ES-I3 (cell line): ENCODE measurements around the gene PIGB.

Source experiments
- H3K36me3 ChIP-seq: 2 replicates; pipeline ENCODE4 v1.6.1; 2013; ENCODE audit warnings: mild to moderate bottlenecking, low read length, control low read depth, moderate library complexity; ENCODE audit not compliant: insufficient read depth
- H3K4me1 ChIP-seq: 2 replicates; pipeline ENCODE4 v1.6.1; 2013; ENCODE audit warnings: mild to moderate bottlenecking, control low read depth, low read length; ENCODE audit not compliant: insufficient read depth
- H3K9ac ChIP-seq: 2 replicates; pipeline ENCODE4 v1.6.1; 2013; ENCODE audit warnings: low read depth, mild to moderate bottlenecking, low read length, moderate library complexity
- H3K9me3 ChIP-seq: 2 replicates; pipeline ENCODE4 v1.6.1; 2013; ENCODE audit warnings: mild to moderate bottlenecking, low read length, moderate library complexity; ENCODE audit not compliant: control insufficient read depth, insufficient read depth

Gene PIGB

DNA sequence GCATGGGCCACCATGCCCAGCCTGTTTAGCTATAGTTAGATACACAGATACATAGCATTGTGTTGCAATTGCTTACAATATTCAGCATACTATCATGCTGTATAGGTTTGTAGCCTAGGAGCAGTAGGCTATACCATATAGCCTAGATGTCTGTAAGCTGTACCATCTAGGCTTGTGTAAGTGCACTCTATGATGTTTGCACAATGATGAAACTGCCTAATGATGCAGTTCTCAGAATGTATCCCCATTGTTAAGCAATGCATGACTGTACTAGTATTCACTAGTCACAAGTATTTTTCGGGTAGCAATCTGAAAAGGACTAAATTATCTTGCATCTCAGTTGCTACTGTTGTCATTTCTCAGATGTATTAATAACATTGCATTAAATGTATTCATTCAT lies 16.0 kb downstream of the PIGB start:
- no peaks in the 10 kb centered on the region for H3K36me3 ChIP-seq
- no peaks in the 10 kb centered on the region for H3K4me1 ChIP-seq
- no peak overlapping the region for H3K9ac ChIP-seq
- no peaks in the 10 kb centered on the region for H3K9me3 ChIP-seq

DNA sequence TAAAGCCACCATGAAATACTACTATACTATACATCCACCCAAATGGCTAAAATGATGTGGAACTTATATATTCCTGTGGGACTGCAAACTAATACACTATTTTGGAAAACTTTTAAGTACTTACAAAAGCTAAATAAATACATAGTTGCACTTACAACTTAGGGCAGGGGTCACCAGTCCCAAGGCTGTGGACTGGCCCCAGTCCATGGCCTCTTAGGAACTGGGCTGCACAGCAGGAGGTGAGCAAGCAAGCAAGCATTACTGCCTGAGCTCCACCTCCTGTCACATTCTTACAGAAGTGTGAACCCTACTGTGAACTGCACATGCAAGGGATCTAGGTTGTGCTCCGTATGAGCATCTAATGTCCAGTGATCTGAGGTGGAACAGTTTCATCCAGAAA lies 18.1 kb downstream of the PIGB start:
- Histone ChIP-seq H3K36me3 (no peaks in the 10 kb centered on the region), H3K9me3 (no peaks in the 10 kb centered on the region), H3K9ac (no peak overlapping the region), H3K4me1 (no peaks in the 10 kb centered on the region)

DNA sequence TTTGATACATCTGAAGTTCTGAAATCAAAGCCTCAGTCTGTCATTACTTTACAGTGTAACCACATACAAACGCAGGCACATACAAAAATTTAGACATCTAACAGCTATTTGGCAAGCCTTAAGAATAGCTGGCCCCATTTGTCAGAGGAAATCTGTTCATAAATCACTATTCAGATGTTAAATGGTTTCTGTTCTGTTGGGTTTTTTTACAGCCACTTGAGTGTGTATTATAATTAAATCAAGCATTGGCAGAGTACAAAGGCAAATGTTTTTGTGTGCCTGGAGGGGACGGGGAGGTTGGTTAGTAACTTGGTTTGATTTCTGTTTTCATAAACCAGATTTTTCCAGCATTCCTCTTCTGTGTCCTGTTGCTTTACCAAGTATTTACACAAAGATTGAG lies 24.1 kb downstream of the PIGB start:
- no peak overlapping the region for H3K9ac ChIP-seq
- no peaks in the 10 kb centered on the region for H3K9me3 ChIP-seq
- no peaks in the 10 kb centered on the region for H3K36me3 ChIP-seq
- peaks cover 25% of the 10 kb centered on the region for H3K4me1 ChIP-seq

DNA sequence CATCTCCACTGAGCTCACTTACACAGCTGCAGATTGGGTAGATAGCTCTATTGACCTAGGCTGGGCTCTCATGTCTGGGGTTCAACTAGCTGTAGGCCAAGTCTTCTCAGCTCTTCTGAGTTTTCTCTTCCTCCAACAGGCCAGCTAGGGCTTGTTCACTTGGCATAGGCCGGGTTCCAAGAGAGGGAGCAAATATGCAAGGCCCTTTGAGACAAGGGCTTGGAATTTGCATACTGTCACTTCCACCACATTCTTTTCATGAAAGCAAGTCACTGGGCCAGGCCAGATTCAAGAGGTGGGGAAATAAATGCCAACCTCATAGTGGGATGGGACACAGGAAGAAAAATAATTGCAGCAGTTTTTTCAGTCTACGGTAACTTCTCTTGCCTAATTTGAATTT lies 25.2 kb downstream of the PIGB start:
- Histone ChIP-seq H3K9me3 (no peaks in the 10 kb centered on the region), H3K4me1 (peaks cover 30% of the 10 kb centered on the region), H3K36me3 (no peaks in the 10 kb centered on the region), H3K9ac (no peak overlapping the region)

DNA sequence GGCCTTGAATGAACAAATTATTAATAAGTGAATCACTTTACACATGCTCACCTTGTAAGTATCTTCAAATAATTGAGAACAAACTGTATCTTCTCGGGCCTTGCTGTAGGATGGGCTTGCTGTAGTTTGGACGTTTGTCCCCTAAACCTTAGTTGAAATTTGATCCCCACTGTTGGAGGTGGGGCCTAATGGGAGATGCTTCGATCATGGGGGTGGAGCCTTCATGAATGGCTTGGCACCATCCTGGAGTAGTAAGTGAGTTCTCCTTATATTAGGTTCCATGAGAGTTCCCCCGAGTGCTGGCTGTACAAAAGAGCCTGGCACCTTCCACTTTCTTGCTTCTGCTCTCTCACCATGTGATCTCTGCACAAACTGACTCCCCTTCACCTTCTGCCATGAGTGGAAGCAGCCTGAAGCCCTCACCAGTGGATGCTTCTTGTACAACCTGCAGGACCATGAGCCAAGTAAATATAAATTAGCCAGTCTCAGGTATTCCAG lies 29.3 kb downstream of the PIGB start:
- no peaks in the 10 kb centered on the region for H3K9me3 ChIP-seq
- H3K9ac ChIP-seq, result no peak overlapping the region
- no peaks in the 10 kb centered on the region for H3K36me3 ChIP-seq
- peaks cover 26% of the 10 kb centered on the region for H3K4me1 ChIP-seq

DNA sequence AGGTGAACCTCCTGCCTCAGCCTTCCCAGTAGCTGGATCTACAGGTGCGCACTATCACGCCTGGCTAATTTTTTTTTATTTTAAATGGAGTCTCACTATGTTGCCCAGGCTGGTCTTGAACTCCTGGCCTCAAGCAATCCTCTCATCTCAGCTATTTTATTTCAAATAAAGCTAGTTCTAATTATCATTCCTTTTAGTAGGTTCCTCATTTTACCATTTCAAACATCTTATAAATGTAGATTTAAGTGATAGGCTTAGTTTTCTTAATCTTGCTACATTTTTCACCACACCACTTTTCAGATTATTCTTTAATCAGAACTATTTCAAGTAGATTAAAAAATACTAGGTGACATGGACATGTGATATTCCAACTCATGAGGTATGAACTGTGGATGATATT lies 30.3 kb downstream of the PIGB start:
- no peaks in the 10 kb centered on the region for H3K36me3 ChIP-seq
- peaks cover 19% of the 10 kb centered on the region for H3K4me1 ChIP-seq
- H3K9me3 ChIP-seq, result no peaks in the 10 kb centered on the region
- H3K9ac ChIP-seq, result no peak overlapping the region

DNA sequence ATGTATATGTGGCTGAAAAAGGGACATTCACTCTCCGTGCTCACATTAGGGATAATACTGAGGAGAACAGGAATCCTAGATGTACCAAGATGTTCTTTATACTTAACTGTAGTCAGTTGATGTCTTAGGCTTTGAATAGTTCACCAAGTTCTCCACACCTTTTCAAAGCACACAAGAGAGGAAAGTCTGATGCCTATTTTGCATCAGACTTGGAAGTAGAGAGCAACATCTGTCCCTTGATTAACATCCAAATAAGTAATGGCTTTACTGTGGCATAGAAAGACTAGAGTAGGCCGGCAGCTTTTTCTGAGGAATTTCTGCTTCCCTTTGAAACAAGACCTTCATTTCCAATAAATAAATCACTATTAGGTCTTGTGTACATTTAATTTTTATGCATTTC lies 34.0 kb downstream of the PIGB start:
- Histone ChIP-seq H3K36me3 (no peaks in the 10 kb centered on the region), H3K4me1 (peaks cover 11% of the 10 kb centered on the region), H3K9ac (no peak overlapping the region), H3K9me3 (no peaks in the 10 kb centered on the region)

DNA sequence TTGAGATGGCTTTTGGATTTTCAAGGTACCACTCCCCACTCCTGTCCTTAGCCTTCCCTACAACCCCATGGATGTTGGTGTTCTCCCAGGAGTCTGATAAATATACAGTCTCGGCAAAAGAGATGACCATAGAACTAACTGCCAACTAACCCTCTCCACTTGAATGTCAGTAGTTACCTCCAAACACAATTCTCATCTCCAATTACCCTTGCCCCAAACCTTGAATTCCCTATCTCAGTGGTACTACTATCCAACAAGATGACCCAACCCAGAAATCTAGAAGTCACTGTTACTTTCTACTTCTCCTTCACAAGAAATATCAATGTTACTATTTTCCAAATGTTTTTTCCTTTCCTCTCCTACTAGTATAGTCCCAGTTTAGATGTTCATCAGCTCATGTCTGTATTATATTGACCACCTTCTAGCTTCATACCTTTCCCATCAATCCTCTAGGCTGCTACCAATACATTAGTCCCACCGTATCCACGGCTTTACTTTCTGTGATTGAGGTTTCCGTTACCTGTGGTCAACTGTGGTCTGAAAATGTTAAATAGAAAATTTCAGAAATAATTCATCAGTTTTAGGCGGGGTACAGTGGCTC lies 38.1 kb downstream of the PIGB start:
- Histone ChIP-seq H3K9ac (no peak overlapping the region), H3K4me1 (peaks cover 4% of the 10 kb centered on the region), H3K9me3 (no peaks in the 10 kb centered on the region), H3K36me3 (no peaks in the 10 kb centered on the region)

DNA sequence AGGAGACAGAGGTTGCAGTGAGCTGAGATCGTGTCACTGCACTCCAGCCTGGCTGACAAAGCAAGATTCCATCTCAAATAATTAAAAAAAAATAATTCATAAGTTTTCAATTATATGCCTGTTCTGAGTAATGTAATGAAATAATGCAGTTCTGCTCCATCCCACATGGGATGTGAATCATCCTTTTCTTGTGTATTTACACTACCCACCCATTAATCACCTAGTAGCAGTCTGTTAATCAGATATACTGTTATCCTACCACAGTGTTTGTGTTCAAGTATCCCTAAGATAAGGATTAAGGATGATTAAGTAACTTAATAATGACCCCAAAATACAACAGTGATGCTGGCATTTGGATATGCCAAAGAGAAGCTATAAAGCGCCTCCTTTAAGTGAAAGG lies 38.8 kb downstream of the PIGB start:
- Histone ChIP-seq H3K9me3 (no peaks in the 10 kb centered on the region), H3K9ac (no peak overlapping the region), H3K4me1 (peaks cover 4% of the 10 kb centered on the region), H3K36me3 (no peaks in the 10 kb centered on the region)

DNA sequence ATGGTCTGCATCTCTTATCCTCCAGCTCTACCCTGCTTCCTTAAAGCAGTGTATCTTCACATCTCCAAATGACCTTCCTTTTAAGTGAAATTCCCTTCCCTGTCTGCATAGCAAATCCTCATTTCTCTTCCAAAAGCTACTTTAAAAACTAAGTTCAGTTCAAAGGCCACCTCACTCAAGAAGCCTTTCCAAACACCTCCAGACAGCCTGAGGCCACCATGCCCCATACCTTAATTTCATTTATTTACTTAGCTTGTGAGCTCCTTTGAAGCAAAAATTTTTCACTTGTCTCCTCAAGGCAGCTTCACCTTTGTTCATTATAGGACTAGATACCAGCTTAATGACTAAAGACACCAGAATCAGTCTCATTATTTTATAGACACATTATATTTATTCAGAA lies 39.4 kb downstream of the PIGB start:
- Histone ChIP-seq H3K36me3 (no peaks in the 10 kb centered on the region), H3K4me1 (peaks cover 2% of the 10 kb centered on the region), H3K9ac (no peak overlapping the region), H3K9me3 (no peaks in the 10 kb centered on the region)

DNA sequence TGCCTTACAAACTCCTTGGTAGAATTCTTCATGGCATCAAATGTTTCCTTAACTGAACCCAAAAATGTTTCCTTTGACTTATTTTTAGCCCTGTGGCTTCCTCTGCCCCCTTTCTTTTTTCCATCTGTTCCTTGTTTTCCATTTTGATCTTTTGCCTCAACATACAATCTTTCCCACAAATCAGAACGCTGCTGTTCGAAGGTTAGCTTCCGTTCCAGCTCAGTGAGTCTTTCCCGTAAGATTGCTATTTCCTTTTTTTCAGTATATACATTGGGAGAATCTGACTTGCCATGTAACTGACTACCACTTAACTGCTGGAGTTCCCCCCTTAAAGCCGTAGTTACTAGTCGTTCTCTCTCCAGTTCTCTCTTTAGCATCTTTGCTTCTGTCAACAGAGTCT lies 41.2 kb downstream of the PIGB start:
- no peaks in the 10 kb centered on the region for H3K9me3 ChIP-seq
- no peaks in the 10 kb centered on the region; the same call in 1 of the 2 replicates for H3K4me1 ChIP-seq
- no peak overlapping the region for H3K9ac ChIP-seq
- H3K36me3 ChIP-seq, result no peaks in the 10 kb centered on the region

DNA sequence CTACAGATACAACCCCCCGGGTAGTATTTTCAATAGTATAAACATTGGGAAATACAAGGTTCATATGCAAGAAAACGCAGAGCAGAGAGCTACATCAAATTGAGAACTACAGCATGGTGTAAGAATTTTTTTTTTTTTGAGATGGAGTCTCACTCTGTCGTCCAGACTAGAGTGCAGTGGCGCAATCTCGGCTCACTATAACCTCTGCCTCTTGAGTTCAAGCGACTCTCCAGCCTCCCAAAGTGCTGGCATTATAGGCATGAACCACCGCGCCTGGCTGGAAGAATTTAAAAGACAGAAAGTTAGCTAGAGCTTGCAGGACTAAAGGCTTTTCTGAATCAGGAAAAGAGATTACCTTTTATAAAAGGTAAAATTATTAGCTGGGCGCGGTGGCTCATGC lies 42.0 kb downstream of the PIGB start:
- Histone ChIP-seq H3K4me1 (no peaks in the 10 kb centered on the region; the same call in 1 of the 2 replicates), H3K9me3 (no peaks in the 10 kb centered on the region), H3K9ac (no peak overlapping the region), H3K36me3 (no peaks in the 10 kb centered on the region)

DNA sequence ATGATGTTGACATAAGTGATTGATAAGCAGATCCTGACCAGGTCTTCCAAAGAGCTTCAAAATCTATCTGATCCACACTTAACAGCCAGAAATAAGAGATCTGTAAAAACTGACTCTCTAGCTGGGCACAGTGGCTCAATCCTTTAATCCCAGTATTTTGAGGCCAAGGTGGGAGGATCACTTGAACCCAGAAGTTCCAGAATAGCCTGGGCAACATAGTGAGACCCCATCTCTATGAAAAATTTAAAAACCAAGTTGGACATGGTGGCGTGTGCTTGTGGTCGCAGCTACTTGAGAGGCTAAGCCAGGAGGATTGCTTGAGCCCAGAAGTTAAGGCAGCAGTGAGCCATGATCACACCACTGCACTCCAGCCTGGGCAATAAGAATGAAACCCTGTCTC lies 43.6 kb downstream of the PIGB start:
- no peaks in the 10 kb centered on the region; the same call in 1 of the 2 replicates for H3K4me1 ChIP-seq

DNA sequence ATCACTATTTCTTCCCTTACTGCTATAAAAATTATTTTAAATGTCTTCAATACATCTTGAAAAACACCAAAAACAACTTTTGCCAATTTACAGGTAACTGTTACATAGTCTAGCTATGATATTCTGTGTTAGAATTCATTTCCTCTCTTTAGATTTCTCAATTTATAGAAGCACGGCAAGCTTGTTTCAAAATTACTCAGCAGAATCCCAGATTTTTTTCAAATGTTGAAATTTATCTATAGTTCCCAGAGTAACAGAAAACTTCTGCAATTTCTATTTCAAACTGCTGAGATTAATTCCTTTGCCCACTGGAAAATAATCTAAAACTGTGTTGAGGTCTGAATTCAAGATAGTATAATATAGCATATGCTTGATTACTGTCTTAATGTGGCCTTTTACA lies 48.0 kb downstream of the PIGB start:
- no peaks in the 10 kb centered on the region for H3K36me3 ChIP-seq
- no peaks in the 10 kb centered on the region for H3K9me3 ChIP-seq
- no peak overlapping the region for H3K9ac ChIP-seq
- H3K4me1 ChIP-seq, result no peaks in the 10 kb centered on the region

More for the DNA sequence above, 43.6 kb downstream of the PIGB start:
- H3K9ac ChIP-seq, result no peak overlapping the region
- H3K9me3 ChIP-seq, result no peaks in the 10 kb centered on the region
- H3K36me3 ChIP-seq, result no peaks in the 10 kb centered on the region

DNA sequence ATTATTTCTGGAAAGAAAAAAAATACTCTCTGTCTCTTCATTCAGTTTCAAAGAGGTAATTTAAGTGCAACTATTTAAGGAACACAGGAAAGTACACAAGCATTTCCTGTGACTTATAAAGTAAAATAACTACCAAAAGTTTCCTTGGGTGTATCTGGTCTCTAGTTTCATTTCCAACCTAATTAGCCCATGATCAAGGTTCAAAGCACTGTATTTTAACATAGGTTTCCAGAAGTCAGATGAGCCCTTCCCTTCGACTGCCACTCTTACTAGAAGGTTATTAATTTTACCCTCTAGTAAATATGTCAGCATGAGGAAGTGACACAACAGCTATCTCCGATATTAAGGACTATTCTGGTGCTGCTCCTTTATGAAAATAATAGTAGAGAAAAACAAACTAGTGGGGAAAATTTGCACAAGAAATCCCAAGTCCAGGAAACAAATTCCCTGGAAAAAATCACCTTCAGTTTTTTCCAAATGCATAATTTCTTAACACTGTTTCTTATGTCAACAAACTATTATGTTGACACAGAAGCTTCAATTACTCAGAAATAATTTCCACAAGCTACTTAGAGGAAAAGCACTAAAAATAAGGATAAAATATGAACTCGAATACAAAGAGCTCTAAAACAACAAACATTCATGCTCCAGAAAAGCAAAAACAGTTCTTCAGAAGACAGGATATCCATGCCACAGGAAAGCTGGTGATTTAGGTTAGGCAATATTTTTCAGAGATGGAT lies 53.8 kb downstream of the PIGB start:
- H3K36me3 ChIP-seq, result no peaks in the 10 kb centered on the region
- H3K9me3 ChIP-seq, result no peaks in the 10 kb centered on the region
- no peak overlapping the region for H3K9ac ChIP-seq
- no peaks in the 10 kb centered on the region for H3K4me1 ChIP-seq
